GM18505 (cell line): ENCODE data around the gene ABCC2.
"Not testable (repeated sequence)": the region's sequence is repeated elsewhere in the genome, so short reads cannot be mapped to it uniquely, and the experiment has no call there.

ENCODE experiments used
- ATAC-seq: cut with Tn5 transposase; IDR thresholded peaks from one replicate; pipeline ENCODE4 v1.9.1; 2021; ENCODE audit not compliant: unreplicated experiment
- POLR2A ChIP-seq: IDR thresholded peaks from 4 replicates; pipeline ENCODE4 v1.6.1; 2011; ENCODE audit warnings: borderline replicate concordance; ENCODE audit not compliant: insufficient read depth, insufficient read length; ENCODE audit errors: extremely low read depth

The ABCC2 gene

GRCh38 chr10:99881371-99881770, 98.9 kb downstream of the ABCC2 start:
- TF ChIP-seq POLR2A = no peak

DNA sequence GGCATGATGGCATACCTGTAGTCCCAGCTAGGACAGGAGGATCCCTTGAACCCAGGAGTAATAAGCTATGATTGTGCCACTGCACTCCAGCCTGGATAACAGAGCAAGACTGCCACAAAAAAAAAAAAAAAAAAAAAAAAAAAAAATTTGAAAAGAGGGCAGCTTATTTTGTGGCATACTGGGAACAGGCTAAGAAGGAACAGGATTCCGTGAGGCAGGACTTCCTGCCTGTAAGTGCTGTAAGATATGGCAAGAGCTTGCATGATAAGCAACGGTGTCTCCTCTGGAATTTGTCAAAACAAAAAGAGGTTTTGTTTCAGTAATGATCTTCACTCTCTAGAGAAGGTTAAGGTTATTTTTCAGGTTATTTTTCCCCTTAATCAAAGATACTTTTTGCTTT, 101.1 kb downstream of the ABCC2 start:
- no peak for ATAC-seq
- no peak for TF ChIP-seq POLR2A

More at GRCh38 chr10:99881371-99881770, 98.9 kb downstream of the ABCC2 start:
- no peak for ATAC-seq

- no peak for TF ChIP-seq POLR2A
- no peak for ATAC-seq
Measured at GRCh38 chr10:99888622-99889021, 106.2 kb downstream of the ABCC2 start.

- no peak for ATAC-seq
- TF ChIP-seq POLR2A = no peak
Measured at GRCh38 chr10:99894613-99895012, 112.2 kb downstream of the ABCC2 start.

- not testable (repeated sequence) for ATAC-seq
Measured at GRCh38 chr10:99895066-99895465, 112.6 kb downstream of the ABCC2 start.

GRCh38 chr10:99895867-99896266, 113.4 kb downstream of the ABCC2 start:
- no peak for ATAC-seq
- TF ChIP-seq POLR2A = no peak
